Measurements from ENCODE around the gene LHFPL6. TPM values are rescaled to one million over a fixed set of nuclear protein-coding genes. Genes with fewer than 3 reads are reported as not detected.

LHFPL6 gene
- total RNA-seq, 1 experiment from 2014 or later = 25.7 TPM

DNA sequence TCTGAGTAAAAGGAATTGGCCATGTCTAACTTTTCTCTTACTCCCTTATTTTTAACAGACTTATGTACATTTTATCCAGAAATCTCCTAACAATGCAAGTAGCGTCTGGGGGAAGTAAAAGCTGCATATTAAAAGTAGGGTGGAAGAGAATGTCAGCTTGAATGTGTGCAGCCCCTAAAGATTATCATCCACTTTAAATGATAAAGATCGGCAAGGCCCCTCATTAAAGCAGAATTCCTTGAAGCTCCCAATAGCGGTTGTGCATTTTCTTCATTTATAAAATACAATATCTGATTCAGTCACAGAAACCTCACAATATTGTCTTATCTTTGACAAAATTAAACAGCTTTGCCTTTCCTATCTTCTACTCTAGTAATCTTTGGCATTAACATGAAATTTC is 184.6 kb downstream of the LHFPL6 start:
- TF ChIP-seq REST (IDR thresholded peaks at IDR 0.05; ENCODE audit: insufficient read depth in 1 of 2, low read depth in 2 of 2, low read length in 1 of 2) = no peak
- no peak for TF ChIP-seq TCF7L2 (IDR thresholded peaks at IDR 0.05; ENCODE audit: low read depth, low read length)
- TF ChIP-seq, protein P1, sequence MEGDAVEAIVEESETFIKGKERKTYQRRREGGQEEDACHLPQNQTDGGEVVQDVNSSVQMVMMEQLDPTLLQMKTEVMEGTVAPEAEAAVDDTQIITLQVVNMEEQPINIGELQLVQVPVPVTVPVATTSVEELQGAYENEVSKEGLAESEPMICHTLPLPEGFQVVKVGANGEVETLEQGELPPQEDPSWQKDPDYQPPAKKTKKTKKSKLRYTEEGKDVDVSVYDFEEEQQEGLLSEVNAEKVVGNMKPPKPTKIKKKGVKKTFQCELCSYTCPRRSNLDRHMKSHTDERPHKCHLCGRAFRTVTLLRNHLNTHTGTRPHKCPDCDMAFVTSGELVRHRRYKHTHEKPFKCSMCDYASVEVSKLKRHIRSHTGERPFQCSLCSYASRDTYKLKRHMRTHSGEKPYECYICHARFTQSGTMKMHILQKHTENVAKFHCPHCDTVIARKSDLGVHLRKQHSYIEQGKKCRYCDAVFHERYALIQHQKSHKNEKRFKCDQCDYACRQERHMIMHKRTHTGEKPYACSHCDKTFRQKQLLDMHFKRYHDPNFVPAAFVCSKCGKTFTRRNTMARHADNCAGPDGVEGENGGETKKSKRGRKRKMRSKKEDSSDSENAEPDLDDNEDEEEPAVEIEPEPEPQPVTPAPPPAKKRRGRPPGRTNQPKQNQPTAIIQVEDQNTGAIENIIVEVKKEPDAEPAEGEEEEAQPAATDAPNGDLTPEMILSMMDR (IDR thresholded peaks at IDR 0.05) = no peak
- TF ChIP-seq POLR2AphosphoS5 (IDR thresholded peaks at IDR 0.05; ENCODE audit: low read depth, low read length) = no peak
- no peak for TF ChIP-seq SIN3A (IDR thresholded peaks at IDR 0.05; ENCODE audit: borderline replicate concordance, insufficient read depth, low read depth, low read length)
- ATAC-seq = no peak
- no peaks in the 10 kb centered on the region for H3K4me1 ChIP-seq (ENCODE audit: control insufficient read depth, insufficient read depth, low read length)
- ChIA-PET CTCF (no interaction called here), POLR2A (no interaction called here)
- H3K27ac ChIP-seq (ENCODE audit: low read length) = no peak overlapping the region
- BruUV-seq (replicated peaks) = no TSS peak
- no peaks in the 10 kb centered on the region for H3K9me3 ChIP-seq (ENCODE audit: control insufficient read depth, insufficient read depth, low read depth, low read length)
- intact Hi-C loops (cut with micrococcal nuclease; ENCODE audit: unreplicated experiment) (loop anchor here (5.0 kb wide), 1 partner anchor 194 kb away; no protein-coding TSS in a partner anchor), in situ Hi-C loops (cut with HindIII; ENCODE audit: low pct_unique_long_range_greater_than_20kb, low sequenced_read_pairs) (no loop called here)
- no peaks in the 10 kb centered on the region for H3K27me3 ChIP-seq (ENCODE audit: control insufficient read depth, insufficient read depth, low read length)
- no peak for DNase-seq (ENCODE audit: low read depth, low spot score)
- no peaks in the 10 kb centered on the region for H3K36me3 ChIP-seq (ENCODE audit: control insufficient read depth, insufficient read depth, low read length)
- H3K4me3 ChIP-seq (ENCODE audit: low read depth in 2 of 2, low read length in 2 of 2) = no peak overlapping the region

DNA sequence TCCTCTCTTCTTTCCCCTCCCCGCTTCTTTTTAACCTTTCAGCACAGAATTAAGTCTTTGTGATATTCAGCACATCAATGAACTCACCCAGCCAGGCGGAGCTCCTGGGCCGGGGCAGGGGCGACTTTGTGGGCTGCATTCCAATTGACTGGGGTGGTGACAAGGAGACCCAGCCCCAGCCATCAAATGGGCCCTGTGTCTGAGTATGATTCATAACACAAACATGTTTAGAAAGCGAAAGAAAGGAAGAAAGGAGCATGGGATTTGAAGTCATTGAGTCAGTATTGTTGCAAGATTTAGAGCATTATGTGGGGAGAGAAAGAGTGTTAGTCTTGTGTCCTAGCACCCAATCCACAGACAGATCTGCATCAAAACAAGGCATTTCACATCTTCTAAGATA is 185.3 kb downstream of the LHFPL6 start:
- TF ChIP-seq POLR2AphosphoS5 (IDR thresholded peaks at IDR 0.05; ENCODE audit: low read depth, low read length) (no peak), REST (IDR thresholded peaks at IDR 0.05; ENCODE audit: insufficient read depth in 1 of 2, low read depth in 2 of 2, low read length in 1 of 2) (no peak), SIN3A (IDR thresholded peaks at IDR 0.05; ENCODE audit: borderline replicate concordance, insufficient read depth, low read depth, low read length) (no peak)
- TF ChIP-seq, protein P1 (IDR thresholded peaks at IDR 0.05) = no peak
- CTCF ChIA-PET = no interaction called here
- H3K36me3 ChIP-seq (ENCODE audit: control insufficient read depth, insufficient read depth, low read length) = no peaks in the 10 kb centered on the region
- in situ Hi-C loops (cut with HindIII; ENCODE audit: low pct_unique_long_range_greater_than_20kb, low sequenced_read_pairs) (no loop called here), intact Hi-C loops (cut with micrococcal nuclease; ENCODE audit: unreplicated experiment) (loop anchor here (5.0 kb wide), 1 partner anchor 195 kb away; no protein-coding TSS in a partner anchor)
- ATAC-seq = no peak
- no peaks in the 10 kb centered on the region for H3K9me3 ChIP-seq (ENCODE audit: control insufficient read depth, insufficient read depth, low read depth, low read length)
- no peak for DNase-seq (ENCODE audit: low read depth, low spot score)
- H3K27ac ChIP-seq (ENCODE audit: low read length) = no peak overlapping the region
- no peaks in the 10 kb centered on the region for H3K4me1 ChIP-seq (ENCODE audit: control insufficient read depth, insufficient read depth, low read length)
- POLR2A ChIA-PET = no interaction called here
- no TSS peak for BruUV-seq (replicated peaks)
- no peak overlapping the region for H3K4me3 ChIP-seq (ENCODE audit: low read depth in 2 of 2, low read length in 2 of 2)
- H3K27me3 ChIP-seq (ENCODE audit: control insufficient read depth, insufficient read depth, low read length) = no peaks in the 10 kb centered on the region

All from Panc1 (cell line).